ENCODE measurements around the gene SSRP1. TPM values are rescaled to one million over a fixed set of nuclear protein-coding genes. Genes with fewer than 3 reads are reported as not detected.

The SSRP1 gene
- total and polyA plus RNA-seq, 2 of the 4 experiments (the other 2 are of a cell fraction): 106 to 146 TPM

DNA sequence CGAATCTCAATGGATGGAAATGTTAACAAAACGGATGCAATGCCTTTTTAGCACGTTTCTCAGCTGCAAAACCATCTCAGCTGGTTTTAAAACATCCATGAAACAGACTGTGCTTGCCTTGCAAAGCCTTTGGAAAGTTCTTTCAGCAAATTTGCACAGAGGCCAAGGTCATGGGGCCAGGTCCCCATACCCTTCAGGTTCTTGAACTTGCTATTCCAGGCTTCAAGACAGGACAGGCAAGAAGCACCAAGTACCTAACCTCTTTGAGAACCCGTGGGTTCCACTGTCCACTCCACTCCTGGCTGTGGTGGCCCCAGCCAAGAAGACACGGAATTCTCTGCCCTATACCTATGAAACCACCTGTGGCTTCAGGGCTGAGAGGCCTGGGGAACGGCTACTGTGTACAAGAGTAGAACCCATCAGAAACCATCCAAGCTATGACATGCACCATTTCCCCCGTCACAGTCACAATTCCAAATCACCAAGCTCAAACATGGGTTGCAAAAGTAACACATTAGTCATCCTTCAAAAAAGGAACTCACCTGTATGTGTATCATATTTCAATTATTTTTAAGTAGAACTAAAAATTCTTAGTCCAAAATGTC, 27.9 kb downstream of the SSRP1 start:
- in situ Hi-C loops (cut with MboI; ENCODE audit: low sequenced_read_pairs): no loop called here
- CTCF ChIA-PET: no interaction called here

More for the DNA sequence above, 27.9 kb downstream of the SSRP1 start:
- ATAC-seq (ENCODE audit: low read depth) (no peak), DNase-seq (no peak)
- no peak overlapping the region for H3K4me3 ChIP-seq (ENCODE audit: insufficient read depth, low read depth, low read length)
- H3K18ac ChIP-seq (ENCODE audit: low read depth, low read length): no peak overlapping the region
- POLR2A ChIA-PET (ENCODE audit: unreplicated experiment): no interaction called here
- no peak overlapping the region for H2BK5ac ChIP-seq (ENCODE audit: low read depth, low read length, poor library complexity, severe bottlenecking)
- H2BK15ac ChIP-seq (ENCODE audit: low read depth, low read length): no peak overlapping the region
- dilution Hi-C loops (cut with HindIII; ENCODE audit: low sequenced_read_pairs, unreplicated experiment): no loop called here
- peaks cover 59% of the 10 kb centered on the region for H3K9me1 ChIP-seq (ENCODE audit: insufficient read depth, low read length)
- no peak overlapping the region for H2AK9ac ChIP-seq (replicated peaks; ENCODE audit: low read depth, low read length, poor library complexity)
- 94% methylated on average over 5 of the region's 7 CpGs; no CpG with 5 or more reads in 1 of the 2 experiments for WGBS, 2 experiments (ENCODE audit: extremely low coverage in 2 of 2, insufficient read length in 1 of 2)
- no peak overlapping the region for H3K27ac ChIP-seq (ENCODE audit: insufficient read depth, low read length)
- BruUV-seq (replicated peaks): no TSS peak
- H3K4ac ChIP-seq (ENCODE audit: low read depth, low read length): no peak overlapping the region
- no peak overlapping the region for H2BK120ac ChIP-seq (ENCODE audit: low read depth, low read length)
- intact Hi-C loops (cut with micrococcal nuclease): no loop called here
- H3K9ac ChIP-seq (ENCODE audit: low read depth, low read length): no peak overlapping the region
- H4K8ac ChIP-seq (ENCODE audit: low read depth in 2 of 2, low read length in 2 of 2): no peak overlapping the region
- H3K4me2 ChIP-seq (ENCODE audit: low read depth, low read length): no peak overlapping the region
- no peak overlapping the region for H2AFZ ChIP-seq (replicated peaks; ENCODE audit: low read length, poor library complexity)
- no peaks in the 10 kb centered on the region for H3K27me3 ChIP-seq (ENCODE audit: control insufficient read depth, insufficient read depth, low read length)
- H4K5ac ChIP-seq (ENCODE audit: low read depth, low read length): no peak overlapping the region
- TF ChIP-seq SMC3 (IDR thresholded peaks at IDR 0.05; ENCODE audit: low read depth, low read length) (no peak), MXI1 (IDR thresholded peaks at IDR 0.05; ENCODE audit: borderline replicate concordance, low read depth, low read length) (no peak)
- peaks cover 60% of the 10 kb centered on the region for H3K36me3 ChIP-seq (ENCODE audit: control insufficient read depth, insufficient read depth, low read length)
- no peaks in the 10 kb centered on the region for H3K9me3 ChIP-seq (ENCODE audit: control insufficient read depth, insufficient read depth, low read length)
- peaks cover 69% of the 10 kb centered on the region for H4K20me1 ChIP-seq (ENCODE audit: insufficient read depth, low read length)
- no peak overlapping the region for H3K56ac ChIP-seq (ENCODE audit: extremely low read depth, insufficient read depth, low read length)
- H2AK5ac ChIP-seq (ENCODE audit: low read depth, low read length): no peak overlapping the region
- no peak overlapping the region for H3K14ac ChIP-seq (replicated peaks; ENCODE audit: low read depth, low read length)
- H3K79me1 ChIP-seq (ENCODE audit: low read depth in 1 of 2, low read length in 2 of 2): peaks cover 40 to 88% of the 10 kb centered on the region in 2 experiments
- H3K23ac ChIP-seq (ENCODE audit: low read depth, low read length): no peak overlapping the region
- no peak overlapping the region for H4K91ac ChIP-seq (ENCODE audit: insufficient read depth, low read depth, low read length)
- H2BK20ac ChIP-seq (ENCODE audit: low read depth, low read length): no peak overlapping the region
- H3K4me1 ChIP-seq (ENCODE audit: control insufficient read depth, insufficient read depth, low read length): peaks cover 52% of the 10 kb centered on the region
